ENCODE measurements around the gene SERTAD4. TPM values are rescaled to one million over a fixed set of nuclear protein-coding genes. Genes with fewer than 3 reads are reported as not detected.

SERTAD4 gene
- total and polyA plus RNA-seq, 7 donors, result 0.60 to 23.5 (median 4.3) TPM

DNA sequence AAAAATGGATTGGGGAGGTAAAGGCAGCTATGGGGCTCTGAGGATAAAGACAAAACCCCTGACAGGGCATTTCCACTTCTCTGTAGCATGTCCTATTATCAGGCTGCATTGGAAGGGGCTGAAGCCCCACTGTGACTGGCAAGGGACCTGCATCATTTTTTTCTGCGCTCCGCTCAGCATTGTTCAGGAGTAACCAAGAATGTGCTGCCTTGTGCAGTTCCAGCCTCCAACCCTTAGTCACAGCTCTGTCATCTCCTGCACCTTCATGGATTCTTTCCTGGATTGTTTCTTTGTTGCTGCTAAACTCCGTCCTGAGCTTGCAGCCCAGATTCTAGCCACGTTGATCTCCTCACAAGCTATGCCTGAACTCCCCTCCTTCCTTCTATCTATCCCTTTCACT is 37.4 kb downstream of the SERTAD4 start:
- Histone ChIP-seq H3K9me3 (no peaks in the 10 kb centered on the region), H3K27me3 (no peaks in the 10 kb centered on the region), H3K36me3 (no peaks in the 10 kb centered on the region), H3K4me1 (peaks cover 0 to 21% (median 16%) of the 10 kb centered on the region in 4 donors), H3K4me3 (no peak overlapping the region), H3K27ac (no peak overlapping the region)
- 88 to 91% methylated on average over 4 of the region's 4 CpGs for WGBS, 2 donors
- intact Hi-C loops (cut with DNase I), result no loop called here
- DNase-seq, result no peak
- no peak for TF ChIP-seq CTCF (IDR thresholded peaks at IDR 0.05)
- TF ChIP-seq EP300 (IDR thresholded peaks at IDR 0.05), result no peak
- no peak for TF ChIP-seq POLR2A (IDR thresholded peaks at IDR 0.05)
- TF ChIP-seq POLR2AphosphoS5 (IDR thresholded peaks at IDR 0.05), result no peak

- Histone ChIP-seq H3K9me3 (no peaks in the 10 kb centered on the region), H3K36me3 (no peaks in the 10 kb centered on the region), H3K27me3 (no peaks in the 10 kb centered on the region), H3K4me3 (no peak overlapping the region), H3K27ac (no peak overlapping the region), H3K4me1 (peaks cover 0 to 7% (median 2%) of the 10 kb centered on the region in 4 donors)
- TF ChIP-seq CTCF (IDR thresholded peaks at IDR 0.05) (no peak), POLR2AphosphoS5 (IDR thresholded peaks at IDR 0.05) (no peak)
- intact Hi-C loops (cut with DNase I), result no loop called here
- no peak for DNase-seq
- WGBS, 2 donors, result 53 to 71% methylated on average over 6 of the region's 6 CpGs
Measured at GRCh38 chr1:210272666-210273065, 40.1 kb downstream of the SERTAD4 start.

- Histone ChIP-seq H3K4me3 (no peak overlapping the region), H3K4me1 (no peaks in the 10 kb centered on the region), H3K36me3 (no peaks in the 10 kb centered on the region), H3K27ac (no peak overlapping the region), H3K27me3 (no peaks in the 10 kb centered on the region), H3K9me3 (peaks cover 0 to 19% (median 3%) of the 10 kb centered on the region in 4 donors)
- TF ChIP-seq POLR2A (IDR thresholded peaks at IDR 0.05), result no peak
- TF ChIP-seq POLR2AphosphoS5 (IDR thresholded peaks at IDR 0.05), result no peak
- intact Hi-C loops (cut with DNase I), result no loop called here
- no peak for DNase-seq
- 75 to 77% methylated on average over 5 of the region's 5 CpGs for WGBS, 2 donors
Measured at GRCh38 chr1:210280221-210280620, 47.6 kb downstream of the SERTAD4 start.

- intact Hi-C loops (cut with DNase I), result no loop called here
- H3K4me1 ChIP-seq, result peaks cover 0 to 20% (median 15%) of the 10 kb centered on the region in 4 donors
- no peak overlapping the region for H3K4me3 ChIP-seq
- H3K27me3 ChIP-seq, result no peaks in the 10 kb centered on the region
- no peak for DNase-seq
- TF ChIP-seq POLR2A (IDR thresholded peaks at IDR 0.05) (no peak), POLR2AphosphoS5 (IDR thresholded peaks at IDR 0.05) (no peak), CTCF (IDR thresholded peaks at IDR 0.05) (no peak), EP300 (IDR thresholded peaks at IDR 0.05) (no peak)
- H3K9me3 ChIP-seq, result no peaks in the 10 kb centered on the region
- H3K27ac ChIP-seq, result no peak overlapping the region
- no peaks in the 10 kb centered on the region for H3K36me3 ChIP-seq
- WGBS, 2 donors, result 85 to 91% methylated on average over 4 of the region's 4 CpGs
Measured at GRCh38 chr1:210288116-210288515, 55.5 kb downstream of the SERTAD4 start.

GRCh38 chr1:210289248-210289647 is 56.7 kb downstream of the SERTAD4 start:
- Histone ChIP-seq H3K4me3 (no peak overlapping the region), H3K27me3 (no peaks in the 10 kb centered on the region), H3K36me3 (no peaks in the 10 kb centered on the region), H3K4me1 (peaks cover 0 to 31% (median 26%) of the 10 kb centered on the region in 4 donors), H3K27ac (no peak overlapping the region), H3K9me3 (no peaks in the 10 kb centered on the region)
- no peak for TF ChIP-seq POLR2AphosphoS5 (IDR thresholded peaks at IDR 0.05)
- TF ChIP-seq CTCF (IDR thresholded peaks at IDR 0.05), result no peak
- TF ChIP-seq EP300 (IDR thresholded peaks at IDR 0.05), result no peak
- no peak for TF ChIP-seq POLR2A (IDR thresholded peaks at IDR 0.05)
- intact Hi-C loops (cut with DNase I), result no loop called here
- 69 to 80% methylated on average over 4 of the region's 4 CpGs for WGBS, 2 donors
- DNase-seq, result no peak
